ENCODE measurements around the gene FBXW12. TPM values are rescaled to one million over a fixed set of nuclear protein-coding genes. Genes with fewer than 3 reads are reported as not detected.

The FBXW12 gene
- total and polyA plus RNA-seq, 2 experiments from 2014 or later: not detected

DNA sequence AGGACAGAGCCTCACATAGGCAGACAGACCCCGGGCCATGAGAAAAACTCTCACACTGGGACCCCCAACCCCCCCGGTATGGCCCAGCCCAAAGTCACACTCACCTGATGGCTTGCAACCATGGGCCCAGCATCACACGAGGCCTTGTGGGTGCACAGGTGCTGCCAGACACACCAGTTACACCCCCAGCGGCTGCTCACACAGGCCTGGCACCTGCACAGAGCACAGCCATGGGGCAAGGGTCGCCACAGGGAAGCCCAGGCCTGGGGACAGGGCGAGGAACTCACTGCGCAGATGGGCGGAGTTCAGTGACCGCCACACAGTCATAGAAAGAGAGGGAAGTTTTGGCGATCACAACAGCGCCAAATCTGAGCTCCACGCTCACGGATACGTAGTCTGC, 48.5 kb downstream of the FBXW12 start:
- no peaks in the 10 kb centered on the region for H3K27me3 ChIP-seq (replicated peaks; ENCODE audit: insufficient read depth)
- no peak overlapping the region for H3K4me3 ChIP-seq
- no peak overlapping the region for H3K9ac ChIP-seq
- in situ Hi-C loops (cut with MboI): no loop called here
- H3K4me1 ChIP-seq (ENCODE audit: insufficient read depth): no peaks in the 10 kb centered on the region
- DNase-seq: no peak
- no peaks in the 10 kb centered on the region for H4K20me1 ChIP-seq (ENCODE audit: insufficient read depth)
- no peak overlapping the region for H3K27ac ChIP-seq
- H2AFZ ChIP-seq: no peak overlapping the region
- TF ChIP-seq EZH2phosphoT487 (IDR thresholded peaks at IDR 0.05; ENCODE audit: insufficient read depth, low read depth) (no peak), EZH2 (IDR thresholded peaks at IDR 0.05; ENCODE audit: insufficient read depth, poor library complexity, severe bottlenecking) (no peak)
- no peaks in the 10 kb centered on the region for H3K36me3 ChIP-seq (ENCODE audit: low read depth)
- H3K79me2 ChIP-seq (ENCODE audit: insufficient read depth): no peaks in the 10 kb centered on the region
- no peaks in the 10 kb centered on the region for H3K9me2 ChIP-seq (ENCODE audit: insufficient read depth)
- H3K9me3 ChIP-seq (ENCODE audit: low read depth): no peaks in the 10 kb centered on the region
- H3F3A ChIP-seq (ENCODE audit: insufficient read depth): no peaks in the 10 kb centered on the region
- 84 to 87% methylated on average over 12 to 14 of the region's 14 CpGs for WGBS, 2 experiments (ENCODE audit: low coverage in 1 of 2, low lambda C conversion rate in 2 of 2, missing lambda C conversion rate in 2 of 2)
- H3K4me2 ChIP-seq (ENCODE audit: unreplicated experiment): no peak overlapping the region

DNA sequence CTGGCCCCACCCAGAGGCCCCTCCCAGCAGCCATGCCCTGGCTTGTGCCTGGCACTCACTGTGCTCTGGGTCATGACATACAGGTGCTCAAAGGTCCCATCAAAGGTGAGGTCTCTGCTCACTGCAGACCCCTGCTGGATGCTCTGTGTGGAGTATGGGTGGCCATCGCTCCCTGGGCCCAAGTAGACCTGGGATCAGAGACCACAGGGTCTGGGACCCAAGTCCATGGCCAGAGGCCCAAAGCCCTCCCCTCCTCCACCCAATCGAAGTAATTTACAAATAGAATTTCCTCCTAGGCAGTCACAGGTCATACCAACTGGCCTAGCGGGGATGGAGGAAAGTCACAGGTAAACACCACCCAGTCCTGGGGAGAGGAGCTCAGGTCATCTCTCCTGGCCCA, 50.3 kb downstream of the FBXW12 start:
- TF ChIP-seq EZH2phosphoT487 (IDR thresholded peaks at IDR 0.05; ENCODE audit: insufficient read depth, low read depth): no peak
- TF ChIP-seq EZH2 (IDR thresholded peaks at IDR 0.05; ENCODE audit: insufficient read depth, poor library complexity, severe bottlenecking): no peak
- H3K36me3 ChIP-seq (ENCODE audit: low read depth): no peaks in the 10 kb centered on the region
- no peak overlapping the region for H3K4me2 ChIP-seq (ENCODE audit: unreplicated experiment)
- no peak overlapping the region for H3K4me3 ChIP-seq
- no peak for DNase-seq
- WGBS, 2 experiments (ENCODE audit: low coverage in 1 of 2, low lambda C conversion rate in 2 of 2, missing lambda C conversion rate in 2 of 2): 97 to 100% methylated on average over 3 of the region's 3 CpGs
- H3K79me2 ChIP-seq (ENCODE audit: insufficient read depth): no peaks in the 10 kb centered on the region
- no peaks in the 10 kb centered on the region for H3K27me3 ChIP-seq (replicated peaks; ENCODE audit: insufficient read depth)
- no peaks in the 10 kb centered on the region for H3K9me2 ChIP-seq (ENCODE audit: insufficient read depth)
- H2AFZ ChIP-seq: no peak overlapping the region
- no peaks in the 10 kb centered on the region for H4K20me1 ChIP-seq (ENCODE audit: insufficient read depth)
- in situ Hi-C loops (cut with MboI): no loop called here
- no peaks in the 10 kb centered on the region for H3F3A ChIP-seq (ENCODE audit: insufficient read depth)
- H3K9ac ChIP-seq: no peak overlapping the region
- H3K27ac ChIP-seq: no peak overlapping the region
- H3K4me1 ChIP-seq (ENCODE audit: insufficient read depth): no peaks in the 10 kb centered on the region
- H3K9me3 ChIP-seq (ENCODE audit: low read depth): no peaks in the 10 kb centered on the region

- H3K4me2 ChIP-seq (ENCODE audit: unreplicated experiment): no peak overlapping the region
- WGBS, 2 experiments (ENCODE audit: low coverage in 1 of 2, low lambda C conversion rate in 2 of 2, missing lambda C conversion rate in 2 of 2): 89 to 91% methylated on average over 7 to 8 of the region's 8 CpGs
- H3K9ac ChIP-seq: no peak overlapping the region
- H3K27me3 ChIP-seq (replicated peaks; ENCODE audit: insufficient read depth): no peaks in the 10 kb centered on the region
- no peaks in the 10 kb centered on the region for H3K79me2 ChIP-seq (ENCODE audit: insufficient read depth)
- no peaks in the 10 kb centered on the region for H4K20me1 ChIP-seq (ENCODE audit: insufficient read depth)
- no peaks in the 10 kb centered on the region for H3F3A ChIP-seq (ENCODE audit: insufficient read depth)
- no peak overlapping the region for H3K4me3 ChIP-seq
- no peak overlapping the region for H2AFZ ChIP-seq
- H3K4me1 ChIP-seq (ENCODE audit: insufficient read depth): no peaks in the 10 kb centered on the region
- no peaks in the 10 kb centered on the region for H3K9me2 ChIP-seq (ENCODE audit: insufficient read depth)
- H3K27ac ChIP-seq: no peak overlapping the region
- no peaks in the 10 kb centered on the region for H3K36me3 ChIP-seq (ENCODE audit: low read depth)
- in situ Hi-C loops (cut with MboI): no loop called here
- no peaks in the 10 kb centered on the region for H3K9me3 ChIP-seq (ENCODE audit: low read depth)
- TF ChIP-seq EZH2 (IDR thresholded peaks at IDR 0.05; ENCODE audit: insufficient read depth, poor library complexity, severe bottlenecking) (no peak), EZH2phosphoT487 (IDR thresholded peaks at IDR 0.05; ENCODE audit: insufficient read depth, low read depth) (no peak)
- no peak for DNase-seq
These were observed 50.7 kb downstream of the FBXW12 start for GRCh38 chr3:48422681-48423080.

DNA sequence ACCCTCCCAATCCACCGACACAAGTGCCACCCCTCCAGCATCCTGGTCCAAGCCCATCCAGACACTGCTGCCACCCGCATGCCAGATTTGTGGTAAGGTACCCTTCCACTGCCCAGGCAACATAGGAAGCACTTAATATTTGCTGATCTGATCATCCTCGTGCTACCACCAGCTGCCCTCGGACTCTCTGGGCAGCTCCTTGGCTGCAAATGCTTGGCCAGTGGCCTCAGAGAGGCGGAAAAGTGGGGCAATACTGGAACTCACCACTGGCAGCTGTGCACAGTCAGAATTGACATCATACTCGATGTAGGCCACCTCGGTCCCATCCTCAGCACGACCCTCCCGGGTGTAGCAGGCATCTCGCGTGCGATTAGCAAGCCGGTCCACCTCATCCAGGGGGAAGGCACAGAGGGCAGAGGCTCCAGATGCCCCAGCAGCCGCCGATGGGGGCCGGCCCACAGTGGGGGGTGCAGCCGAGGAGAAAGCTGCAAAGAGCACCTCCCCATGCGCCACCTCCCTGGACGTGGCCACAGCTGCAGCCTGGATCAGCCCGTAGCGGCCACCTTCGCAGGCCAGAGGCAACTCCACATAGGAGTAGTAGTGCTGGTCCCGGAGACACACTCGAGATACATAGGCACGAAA, 51.3 kb downstream of the FBXW12 start:
- Histone ChIP-seq H3K27ac (no peak overlapping the region), H3K4me1 (ENCODE audit: insufficient read depth) (peaks cover 3% of the 10 kb centered on the region; the same call in 1 of the 2 replicates), H3K4me2 (ENCODE audit: unreplicated experiment) (no peak overlapping the region), H3K79me2 (ENCODE audit: insufficient read depth) (no peaks in the 10 kb centered on the region), H4K20me1 (ENCODE audit: insufficient read depth) (no peaks in the 10 kb centered on the region), H3K27me3 (replicated peaks; ENCODE audit: insufficient read depth) (no peaks in the 10 kb centered on the region), H3K9ac (no peak overlapping the region), H3K36me3 (ENCODE audit: low read depth) (no peaks in the 10 kb centered on the region), H3K4me3 (no peak overlapping the region), H2AFZ (no peak overlapping the region), H3F3A (ENCODE audit: insufficient read depth) (no peaks in the 10 kb centered on the region), H3K9me2 (ENCODE audit: insufficient read depth) (no peaks in the 10 kb centered on the region), H3K9me3 (ENCODE audit: low read depth) (no peaks in the 10 kb centered on the region)
- 85 to 88% methylated on average over 25 of the region's 25 CpGs for WGBS, 2 experiments (ENCODE audit: low coverage in 1 of 2, low lambda C conversion rate in 2 of 2, missing lambda C conversion rate in 2 of 2)
- no peak for DNase-seq
- in situ Hi-C loops (cut with MboI): no loop called here
- TF ChIP-seq EZH2 (IDR thresholded peaks at IDR 0.05; ENCODE audit: insufficient read depth, poor library complexity, severe bottlenecking) (no peak), EZH2phosphoT487 (IDR thresholded peaks at IDR 0.05; ENCODE audit: insufficient read depth, low read depth) (no peak)
